Activated CD8-positive, alpha-beta T cell treated with anti-CD3 and anti-CD28 coated beads for 36 hours (primary cell): ENCODE measurements around the gene ATG4C. TPM values are rescaled to one million over a fixed set of nuclear protein-coding genes. Genes with fewer than 3 reads are reported as not detected.

Experiments
- ATAC-seq: fragments of 200-7000 bp; cut with Tn5 transposase; one replicate; pipeline ENCODE4 v1.10.0; 2021; ENCODE audit warnings: mild to moderate bottlenecking, moderate library complexity
- CTCF ChIA-PET: fragments of 350-600 bp; sonication (Branson Sonifier 250); formaldehyde crosslinking; loops from one replicate; lab custom pipeline; 2021; ENCODE audit warnings: antibody characterized with exemption; lab: Charles Lee
- POLR2A ChIA-PET: fragments of 350-600 bp; sonication (Branson Sonifier 250); formaldehyde crosslinking; loops from one replicate; lab custom pipeline; 2021; ENCODE audit warnings: antibody characterized with exemption; lab: Charles Lee
- DNase-seq: peaks from one replicate; pipeline ENCODE4 v3.0.0-alpha.2; 2020
- H3K27ac Mint-ChIP-seq: one replicate; pipeline ENCODE4 v1.8.0; 2021; ENCODE audit warnings: mild to moderate bottlenecking, mixed read lengths
- H3K27me3 Mint-ChIP-seq: one replicate; pipeline ENCODE4 v1.8.0; 2021; ENCODE audit warnings: mixed read lengths
- H3K36me3 Mint-ChIP-seq: one replicate; pipeline ENCODE4 v1.8.0; 2021; ENCODE audit warnings: low read depth, mixed read lengths
- H3K4me1 Mint-ChIP-seq: one replicate; pipeline ENCODE4 v1.8.0; 2021; ENCODE audit warnings: low read depth, mixed read lengths
- H3K4me3 Mint-ChIP-seq: one replicate; pipeline ENCODE4 v1.8.0; 2021; ENCODE audit warnings: mild to moderate bottlenecking, moderate library complexity, mixed read lengths
- H3K9me3 Mint-ChIP-seq: one replicate; pipeline ENCODE4 v1.8.0; 2021; ENCODE audit warnings: mixed read lengths
- CTCF ChIP-seq: fragments of 200-600 bp; IDR thresholded peaks from one replicate; pipeline ENCODE4 v1.8.0; 2022; ENCODE audit warnings: antibody characterized with exemption, mild to moderate bottlenecking
- intact Hi-C: fragments of 100-400 bp; cut with micrococcal nuclease; formaldehyde crosslinking; loops from one replicate; pipeline ENCODE4 v1.10.0; 2022
- total RNA-seq, 2 experiments: library from RNA; stranded (reverse); gene quantifications; one replicate each; pipeline ENCODE4 v1.2.3, GENCODE V29; 2021

ATG4C gene
- total RNA-seq, 2 experiments from 2014 or later, result 13.7 to 15.5 TPM

DNA sequence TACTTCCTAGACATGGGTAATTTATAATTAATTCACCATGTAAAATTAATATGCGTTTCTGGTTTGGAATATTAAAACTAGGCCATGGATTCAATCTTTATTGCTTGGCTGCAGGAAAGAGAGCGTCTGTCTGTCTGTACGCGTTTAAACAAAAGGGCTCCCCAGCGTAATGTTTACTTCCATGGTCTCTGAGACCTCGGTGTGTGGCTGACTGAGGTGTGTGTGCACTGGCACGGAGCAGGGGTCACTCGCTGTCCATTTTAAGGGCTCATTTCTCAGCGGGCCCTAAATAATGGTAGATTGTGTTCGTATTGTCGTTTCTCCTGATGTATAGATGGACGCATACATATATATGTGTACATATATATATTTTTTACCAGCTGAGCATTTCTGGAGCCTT is 119.6 kb downstream of the ATG4C start:
- CTCF ChIA-PET, result interaction anchor here (1.1 kb wide), 1 partner anchor 11 kb away, joined by 4 read pairs; no protein-coding TSS in a partner anchor

GRCh38 chr1:62903982-62904855 is 120.3 kb downstream of the ATG4C start:
- intact Hi-C loops, result no loop called here
- no peak overlapping the region for H3K27ac Mint-ChIP-seq
- no peaks in the 10 kb centered on the region for H3K27me3 Mint-ChIP-seq
- no peaks in the 10 kb centered on the region for H3K36me3 Mint-ChIP-seq
- H3K4me3 Mint-ChIP-seq, result no peak overlapping the region
- CTCF ChIA-PET, result interaction anchor here (0.6 to 1.1 kb wide), 2 partner anchors 12 to 22 kb away, joined by 3 to 4 read pairs; no protein-coding TSS in a partner anchor
- POLR2A ChIA-PET, result no interaction called here
- peaks cover 10% of the 10 kb centered on the region for H3K4me1 Mint-ChIP-seq
- no peak for TF ChIP-seq CTCF
- DNase-seq (no peak), ATAC-seq (no peak)
- H3K9me3 Mint-ChIP-seq, result no peaks in the 10 kb centered on the region

More for the DNA sequence above, 119.6 kb downstream of the ATG4C start:
- Mint-ChIP-seq H3K36me3 (no peaks in the 10 kb centered on the region), H3K9me3 (no peaks in the 10 kb centered on the region), H3K4me3 (no peak overlapping the region), H3K27ac (no peak overlapping the region), H3K27me3 (no peaks in the 10 kb centered on the region), H3K4me1 (peaks cover 4% of the 10 kb centered on the region)
- POLR2A ChIA-PET, result no interaction called here
- intact Hi-C loops, result no loop called here
- no peak for ATAC-seq
- DNase-seq, result no peak
- no peak for TF ChIP-seq CTCF

DNA sequence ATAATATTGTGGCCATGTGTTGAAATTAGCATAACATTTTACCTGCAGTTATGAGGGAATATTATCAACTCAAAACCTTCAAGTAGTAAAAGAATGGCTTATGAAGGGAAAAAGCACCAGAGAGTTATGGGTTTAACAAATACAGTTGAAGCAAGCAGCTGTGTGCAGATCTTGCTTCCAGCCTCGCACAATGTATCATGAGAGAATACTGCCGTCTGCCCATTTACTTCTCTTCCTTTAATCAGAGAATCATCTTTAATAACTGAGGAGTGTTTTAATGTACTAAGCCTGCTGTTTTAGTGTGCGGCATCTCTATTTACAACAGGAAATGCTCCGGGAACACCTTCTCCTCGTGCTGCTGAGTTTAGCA is 120.9 kb downstream of the ATG4C start:
- Mint-ChIP-seq H3K9me3 (no peaks in the 10 kb centered on the region), H3K4me3 (no peak overlapping the region), H3K27ac (no peak overlapping the region), H3K36me3 (no peaks in the 10 kb centered on the region), H3K4me1 (peaks cover 10% of the 10 kb centered on the region), H3K27me3 (no peaks in the 10 kb centered on the region)
- intact Hi-C loops, result no loop called here
- POLR2A ChIA-PET, result no interaction called here
- no peak for TF ChIP-seq CTCF
- no peak for ATAC-seq
- no peak for DNase-seq
- CTCF ChIA-PET, result interaction anchor here (0.6 to 1.9 kb wide), 5 partner anchors 8 to 63 kb away, joined by 3 to 11 read pairs (median 5); no protein-coding TSS in a partner anchor

DNA sequence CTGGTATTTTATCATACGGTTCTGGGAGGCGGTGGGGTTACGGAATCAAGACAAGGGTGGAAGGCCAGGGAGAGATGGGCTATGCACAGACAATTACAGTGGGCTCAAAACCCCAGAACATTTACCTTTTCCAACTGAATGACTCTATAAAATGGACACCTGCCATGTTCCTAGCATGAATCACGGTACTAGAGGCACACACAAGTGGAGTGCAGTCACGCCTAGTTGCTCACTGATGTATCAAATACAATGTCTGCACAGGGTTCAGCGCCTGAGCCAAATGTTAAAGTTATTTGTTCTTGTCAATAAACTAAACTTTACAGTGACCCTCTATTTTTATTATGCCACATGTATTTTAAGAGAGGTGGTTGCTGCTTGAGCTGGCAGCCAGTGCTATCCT is 121.4 kb downstream of the ATG4C start:
- H3K27me3 Mint-ChIP-seq, result peaks cover 2% of the 10 kb centered on the region
- ATAC-seq (no peak), DNase-seq (no peak)
- POLR2A ChIA-PET, result no interaction called here
- intact Hi-C loops, result no loop called here
- TF ChIP-seq CTCF, result no peak
- H3K4me3 Mint-ChIP-seq, result no peak overlapping the region
- no peak overlapping the region for H3K27ac Mint-ChIP-seq
- CTCF ChIA-PET, result interaction anchor here (1.2 to 1.9 kb wide), 7 partner anchors 9 to 63 kb away, joined by 3 to 11 read pairs (median 5); no protein-coding TSS in a partner anchor
- no peaks in the 10 kb centered on the region for H3K9me3 Mint-ChIP-seq
- peaks cover 10% of the 10 kb centered on the region for H3K4me1 Mint-ChIP-seq
- H3K36me3 Mint-ChIP-seq, result no peaks in the 10 kb centered on the region

GRCh38 chr1:62905872-62906271 is 121.9 kb downstream of the ATG4C start:
- intact Hi-C loops, result no loop called here
- Mint-ChIP-seq H3K27me3 (peaks cover 2% of the 10 kb centered on the region), H3K9me3 (no peaks in the 10 kb centered on the region), H3K4me3 (no peak overlapping the region), H3K4me1 (peaks cover 10% of the 10 kb centered on the region), H3K27ac (no peak overlapping the region), H3K36me3 (no peaks in the 10 kb centered on the region)
- CTCF ChIA-PET, result interaction anchor here (1.0 to 1.9 kb wide), 11 partner anchors 9 to 250 kb away, joined by 3 to 11 read pairs (median 4); no protein-coding TSS in a partner anchor
- no peak for ATAC-seq
- POLR2A ChIA-PET, result no interaction called here
- DNase-seq, result no peak
- no peak for TF ChIP-seq CTCF
